ENCODE data around the gene KRT17. TPM values are rescaled to one million over a fixed set of nuclear protein-coding genes. Genes with fewer than 3 reads are reported as not detected.

Gene KRT17
- total and polyA plus RNA-seq, 2 donors (not counting 1 experiment from before 2014, with no cell fraction given) = 0.50 to 0.89 TPM

DNA sequence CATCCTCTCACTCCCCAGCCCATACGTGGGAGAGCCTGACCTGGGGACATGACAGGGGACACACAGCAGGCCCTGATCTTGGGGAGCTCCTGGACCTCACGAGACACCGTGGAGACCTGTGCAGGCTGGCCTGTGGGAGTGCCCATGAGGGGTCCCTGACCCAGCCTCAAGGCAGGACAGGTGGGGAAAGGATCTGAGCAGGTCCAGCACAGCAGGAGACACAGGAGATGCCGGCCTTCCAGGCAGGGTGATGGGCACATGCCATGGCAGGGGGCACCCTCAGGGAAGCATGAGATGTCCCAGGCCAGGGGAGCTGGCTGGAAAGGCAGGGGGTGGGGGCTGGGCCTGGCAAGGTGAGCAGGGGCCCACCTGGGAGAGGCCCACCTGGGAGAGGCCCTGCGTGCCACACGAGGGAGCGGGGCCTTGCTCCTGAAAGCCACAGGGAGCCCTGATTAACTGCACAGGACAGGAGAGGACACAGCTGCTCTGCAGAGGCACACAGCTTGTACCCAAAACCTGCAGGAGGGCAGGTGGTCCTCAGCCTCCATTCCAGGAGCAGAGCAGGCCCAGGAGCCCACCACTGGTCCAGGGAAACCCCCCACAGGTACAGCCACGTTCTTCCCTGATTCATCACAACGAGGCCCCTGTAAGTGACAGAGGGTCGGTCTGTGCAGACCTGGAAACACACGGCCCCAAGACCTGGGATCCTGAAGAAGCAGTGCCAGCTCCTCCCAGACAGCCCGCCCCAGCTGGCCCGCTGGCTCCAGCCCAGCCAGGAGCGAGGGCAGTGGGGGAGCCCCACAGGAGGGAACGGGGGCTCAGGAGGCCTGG, 26.6 kb upstream of the KRT17 start:
- no peak overlapping the region for H3K9ac ChIP-seq (ENCODE audit: insufficient read depth, low read length)
- H3K79me2 ChIP-seq (ENCODE audit: control insufficient read depth, insufficient read depth, low read length) = no peaks in the 10 kb centered on the region
- H3K4me2 ChIP-seq (ENCODE audit: extremely low read depth, insufficient read depth, low read length) = no peak overlapping the region
- H3K36me3 ChIP-seq (ENCODE audit: control insufficient read depth, insufficient read depth, low read length) = no peaks in the 10 kb centered on the region
- H3K4me1 ChIP-seq (ENCODE audit: control insufficient read depth, extremely low read depth, insufficient read depth, low read length) = peaks cover 8% of the 10 kb centered on the region
- no peaks in the 10 kb centered on the region for H3K9me3 ChIP-seq (ENCODE audit: control insufficient read depth, insufficient read depth, low read depth, low read length)
- no peak overlapping the region for H3K4me3 ChIP-seq (replicated peaks in 1 of 4; ENCODE audit: control extremely low read depth in 1 of 4, insufficient read depth in 1 of 4, low read depth in 3 of 4, low read length in 4 of 4)
- TF ChIP-seq CTCF (conservative IDR thresholded peaks at IDR 0.05 in 1 of 2, IDR thresholded peaks at IDR 0.05 in 1 of 2; ENCODE audit: low read depth in 1 of 2, low read length in 2 of 2) = no peak
- TF ChIP-seq EZH2 (IDR thresholded peaks at IDR 0.05; ENCODE audit: low read length, missing control alignments) = no peak
- no peaks in the 10 kb centered on the region for H3K27me3 ChIP-seq (ENCODE audit: control insufficient read depth, insufficient read depth, low read length)
- DNase-seq (ENCODE audit: low read depth in 2 of 2) = no peak
- no peak overlapping the region for H3K27ac ChIP-seq (ENCODE audit: insufficient read depth, low read length)
- H2AFZ ChIP-seq (ENCODE audit: low read length) = no peak overlapping the region
- no peaks in the 10 kb centered on the region for H4K20me1 ChIP-seq (ENCODE audit: control insufficient read depth, extremely low read depth, insufficient read depth, low read length)

- Histone ChIP-seq H3K4me2 (ENCODE audit: extremely low read depth, insufficient read depth, low read length) (no peak overlapping the region), H3K27ac (ENCODE audit: insufficient read depth, low read length) (no peak overlapping the region), H4K20me1 (ENCODE audit: control insufficient read depth, extremely low read depth, insufficient read depth, low read length) (no peaks in the 10 kb centered on the region), H3K9me3 (ENCODE audit: control insufficient read depth, insufficient read depth, low read depth, low read length) (no peaks in the 10 kb centered on the region), H3K27me3 (ENCODE audit: control insufficient read depth, insufficient read depth, low read length) (no peaks in the 10 kb centered on the region), H3K4me3 (replicated peaks in 1 of 4; ENCODE audit: control extremely low read depth in 1 of 4, insufficient read depth in 1 of 4, low read depth in 3 of 4, low read length in 4 of 4) (no peak overlapping the region), H2AFZ (ENCODE audit: low read length) (no peak overlapping the region), H3K36me3 (ENCODE audit: control insufficient read depth, insufficient read depth, low read length) (no peaks in the 10 kb centered on the region), H3K9ac (ENCODE audit: insufficient read depth, low read length) (no peak overlapping the region), H3K4me1 (ENCODE audit: control insufficient read depth, extremely low read depth, insufficient read depth, low read length) (peaks cover 11% of the 10 kb centered on the region), H3K79me2 (ENCODE audit: control insufficient read depth, insufficient read depth, low read length) (no peaks in the 10 kb centered on the region)
- DNase-seq (ENCODE audit: low read depth in 2 of 2) = no peak
- TF ChIP-seq CTCF (conservative IDR thresholded peaks at IDR 0.05 in 1 of 2, IDR thresholded peaks at IDR 0.05 in 1 of 2; ENCODE audit: low read depth in 1 of 2, low read length in 2 of 2) (no peak), EZH2 (IDR thresholded peaks at IDR 0.05; ENCODE audit: low read length, missing control alignments) (no peak)
Measured at GRCh38 chr17:41649923-41650519, 25.6 kb upstream of the KRT17 start.

- Histone ChIP-seq H3K4me3 (replicated peaks in 1 of 4; ENCODE audit: control extremely low read depth in 1 of 4, insufficient read depth in 1 of 4, low read depth in 3 of 4, low read length in 4 of 4) (peak overlapping the region; percentile 45 to 49 (median 48)), H3K4me2 (ENCODE audit: extremely low read depth, insufficient read depth, low read length) (peak overlapping the region; percentile 98), H2AFZ (ENCODE audit: low read length) (peak overlapping the region; percentile 98), H3K9me3 (ENCODE audit: control insufficient read depth, insufficient read depth, low read depth, low read length) (no peaks in the 10 kb centered on the region), H3K9ac (ENCODE audit: insufficient read depth, low read length) (peak overlapping the region; percentile 16), H4K20me1 (ENCODE audit: control insufficient read depth, extremely low read depth, insufficient read depth, low read length) (no peaks in the 10 kb centered on the region), H3K27ac (ENCODE audit: insufficient read depth, low read length) (no peak overlapping the region), H3K36me3 (ENCODE audit: control insufficient read depth, insufficient read depth, low read length) (no peaks in the 10 kb centered on the region), H3K27me3 (ENCODE audit: control insufficient read depth, insufficient read depth, low read length) (no peaks in the 10 kb centered on the region), H3K4me1 (ENCODE audit: control insufficient read depth, extremely low read depth, insufficient read depth, low read length) (peaks cover 11% of the 10 kb centered on the region), H3K79me2 (ENCODE audit: control insufficient read depth, insufficient read depth, low read length) (no peaks in the 10 kb centered on the region)
- peak; percentile 70 to 82 for DNase-seq (ENCODE audit: low read depth in 2 of 2)
- TF ChIP-seq CTCF (conservative IDR thresholded peaks at IDR 0.05 in 1 of 2, IDR thresholded peaks at IDR 0.05 in 1 of 2; ENCODE audit: low read depth in 1 of 2, low read length in 2 of 2) = peak; percentile 88 to 89
- no peak for TF ChIP-seq EZH2 (IDR thresholded peaks at IDR 0.05; ENCODE audit: low read length, missing control alignments)
Measured at GRCh38 chr17:41648411-41649195, 24.2 kb upstream of the KRT17 start.
